NCI-H128 (cell line): ENCODE data around the gene IVD.
A peak's percentile ranks its signal among the peaks of the same experiment; 100 is the strongest.

ENCODE experiments used
- DNase-seq: peaks from one replicate; lab custom pipeline; 2025; ENCODE audit not compliant: unreplicated experiment; lab: John Stamatoyannopoulos, UW

Gene IVD

DNA sequence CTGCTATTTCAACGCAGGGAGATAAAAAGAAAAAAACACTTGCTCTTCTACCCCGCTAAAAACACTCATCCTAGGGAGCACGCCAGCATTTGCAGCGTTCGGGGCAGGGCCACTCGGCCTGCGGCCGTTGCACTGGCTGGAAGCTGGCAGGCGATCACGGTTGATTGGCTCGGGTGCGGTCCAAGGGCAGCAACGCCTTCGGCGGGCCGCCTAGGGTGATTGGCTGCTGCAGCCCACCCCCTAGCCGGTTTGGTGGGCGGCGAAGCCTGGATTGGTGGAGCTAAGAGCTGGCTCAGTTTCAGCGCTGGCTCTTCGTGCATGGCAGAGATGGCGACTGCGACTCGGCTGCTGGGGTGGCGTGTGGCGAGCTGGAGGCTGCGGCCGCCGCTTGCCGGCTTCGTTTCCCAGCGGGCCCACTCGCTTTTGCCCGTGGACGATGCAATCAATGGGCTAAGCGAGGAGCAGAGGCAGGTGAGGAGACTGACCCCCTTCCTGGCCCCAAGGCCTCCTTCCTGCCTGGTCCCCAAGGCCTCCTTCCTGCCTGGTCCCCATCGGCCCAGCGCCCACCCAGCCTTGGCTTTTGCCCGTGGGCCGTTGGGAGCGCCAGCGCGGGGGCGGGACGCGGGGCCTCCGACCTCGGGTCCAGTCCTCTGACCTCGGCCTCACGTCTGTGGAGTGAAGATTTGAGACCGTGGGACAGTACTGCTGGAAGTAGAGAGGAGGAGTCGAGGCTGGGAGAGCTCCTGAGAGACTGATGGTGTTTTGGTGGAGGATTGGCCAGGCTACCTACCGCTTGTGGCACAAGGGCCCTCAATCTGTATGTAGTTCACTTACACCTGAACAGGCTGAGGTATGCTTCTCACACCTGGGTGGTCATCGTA is at the start of gene IVD:
Gene IVD (plus strand): TSS at position 295 of the 881 bp plus-strand sequence. CDS start 33 bp downstream, at position 328.
- DNase-seq = peak; percentile 85

DNA sequence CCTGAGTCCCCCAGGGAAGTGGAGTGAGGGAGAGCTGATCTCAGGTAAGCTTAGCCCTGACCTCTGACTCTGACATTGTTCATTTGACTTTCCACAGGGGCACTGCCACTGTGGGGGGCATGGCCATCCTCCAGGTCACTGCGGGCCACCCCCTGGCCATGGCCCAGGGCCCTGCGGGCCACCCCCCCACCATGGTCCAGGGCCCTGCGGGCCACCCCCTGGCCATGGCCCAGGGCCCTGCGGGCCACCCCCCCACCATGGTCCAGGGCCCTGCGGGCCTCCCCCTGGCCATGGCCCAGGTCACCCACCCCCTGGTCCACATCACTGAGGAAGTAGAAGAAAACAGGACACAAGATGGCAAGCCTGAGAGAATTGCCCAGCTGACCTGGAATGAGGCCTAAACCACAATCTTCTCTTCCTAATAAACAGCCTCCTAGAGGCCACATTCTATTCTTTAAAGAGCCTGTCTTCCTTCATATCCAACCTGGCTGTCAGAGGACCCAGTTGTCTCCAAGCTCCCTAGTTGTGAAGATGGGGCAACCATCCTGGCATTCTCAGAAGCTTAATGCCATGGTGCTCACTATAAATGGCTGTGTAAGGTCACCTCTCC is 49.5 kb upstream of the IVD start:
- DNase-seq = no peak

DNA sequence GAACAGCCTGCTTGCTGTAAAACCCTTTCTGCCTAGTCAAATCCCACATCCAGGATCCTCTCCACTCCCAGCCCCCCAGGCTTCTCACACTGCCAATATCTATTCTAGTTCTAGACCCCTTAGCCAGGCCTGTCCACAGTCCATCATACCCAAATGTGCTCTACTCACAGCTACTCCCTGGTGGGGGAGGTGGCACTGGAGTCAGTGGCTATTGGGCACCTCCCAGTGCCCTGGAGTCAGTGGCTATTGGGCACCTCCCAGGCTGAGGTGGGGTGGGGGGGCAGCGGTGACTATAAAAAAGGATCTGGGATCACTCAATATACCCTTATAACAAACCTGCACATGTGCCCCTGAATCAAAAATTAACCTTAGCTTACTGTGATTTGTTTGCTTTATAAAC is 48.3 kb upstream of the IVD start:
- DNase-seq = no peak

DNA sequence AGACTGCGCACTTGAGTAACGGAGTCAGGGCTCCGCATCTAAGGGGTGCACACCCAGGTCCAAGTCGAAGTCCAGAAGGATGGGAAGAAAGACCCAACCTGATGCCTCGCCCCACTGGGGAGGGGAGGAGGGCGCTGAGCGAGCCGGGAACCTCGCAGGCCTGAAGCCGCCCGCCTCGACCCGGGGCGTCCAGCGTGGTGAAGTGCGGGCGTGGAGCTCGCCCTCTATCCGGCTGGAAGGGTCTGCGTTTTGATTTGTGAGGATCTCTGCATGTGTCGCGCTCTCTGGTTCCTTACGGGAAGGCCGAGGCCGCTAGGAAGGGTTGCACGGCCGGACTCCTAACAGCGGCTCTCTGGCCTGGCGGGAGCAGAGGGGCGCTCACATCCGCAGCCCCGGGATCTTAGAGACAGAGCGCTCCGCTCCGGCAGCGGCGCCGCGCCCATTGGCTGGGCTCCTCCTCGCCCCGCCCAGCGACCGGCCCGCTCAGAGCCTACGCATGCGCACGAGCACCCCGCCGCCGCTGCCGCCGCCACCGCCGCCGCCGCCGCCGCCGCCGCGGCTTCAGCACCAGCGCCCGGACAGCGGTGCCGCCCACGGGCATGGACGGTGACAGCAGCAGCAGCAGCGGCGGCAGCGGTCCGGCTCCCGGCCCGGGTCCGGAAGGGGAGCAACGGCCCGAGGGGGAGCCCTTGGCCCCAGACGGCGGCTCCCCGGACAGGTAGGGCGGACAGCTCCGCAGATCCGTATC is 47.7 kb upstream of the IVD start, which contains the start of gene DISP2:
Gene DISP2 (plus strand): TSS at position 497 of the 748 bp plus-strand sequence. CDS start 103 bp downstream, at position 600.
- DNase-seq = peak; percentile 58

DNA sequence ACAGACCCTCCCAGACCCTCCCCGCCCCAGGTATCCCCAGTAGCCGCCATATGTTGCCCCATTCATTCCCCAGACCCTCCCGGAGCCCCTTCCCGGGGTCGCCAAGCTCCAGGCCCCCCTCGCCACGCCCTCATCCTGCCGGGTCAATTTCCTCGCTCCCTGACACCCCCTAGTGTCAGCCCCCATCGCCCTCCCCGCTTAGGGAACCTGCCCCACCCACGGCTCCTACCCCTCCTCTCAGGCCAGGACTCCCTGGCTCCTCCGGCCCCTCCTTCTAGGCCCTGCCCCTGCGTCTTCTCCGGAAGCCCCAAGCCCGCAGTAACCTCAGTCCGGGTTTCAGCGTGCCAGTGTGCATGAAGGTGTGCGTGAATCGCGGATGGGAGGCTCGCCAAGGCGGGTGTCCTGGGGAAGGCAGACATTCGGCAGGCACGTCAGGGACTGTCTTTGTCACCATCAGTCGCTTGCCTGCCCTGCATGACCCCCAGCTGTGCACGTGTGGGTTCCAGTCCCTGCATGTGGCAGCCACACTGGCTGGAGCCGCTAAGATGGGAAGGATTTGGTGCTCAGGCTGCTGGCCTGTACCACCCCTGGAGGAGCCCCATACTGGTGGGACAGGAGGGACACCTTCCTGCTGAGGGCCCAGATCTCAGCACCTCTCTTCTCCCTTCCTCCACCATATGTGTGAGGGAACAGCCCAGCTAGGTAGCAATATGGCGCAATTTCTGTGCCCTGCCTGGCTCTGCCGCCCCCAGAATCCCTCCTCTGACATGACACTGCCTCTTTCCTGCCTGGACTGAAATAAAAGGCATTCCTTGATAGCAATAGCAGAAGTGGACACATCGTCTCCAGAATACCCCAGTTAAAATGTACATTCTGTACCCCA is 46.9 kb upstream of the IVD start:
- no peak for DNase-seq

DNA sequence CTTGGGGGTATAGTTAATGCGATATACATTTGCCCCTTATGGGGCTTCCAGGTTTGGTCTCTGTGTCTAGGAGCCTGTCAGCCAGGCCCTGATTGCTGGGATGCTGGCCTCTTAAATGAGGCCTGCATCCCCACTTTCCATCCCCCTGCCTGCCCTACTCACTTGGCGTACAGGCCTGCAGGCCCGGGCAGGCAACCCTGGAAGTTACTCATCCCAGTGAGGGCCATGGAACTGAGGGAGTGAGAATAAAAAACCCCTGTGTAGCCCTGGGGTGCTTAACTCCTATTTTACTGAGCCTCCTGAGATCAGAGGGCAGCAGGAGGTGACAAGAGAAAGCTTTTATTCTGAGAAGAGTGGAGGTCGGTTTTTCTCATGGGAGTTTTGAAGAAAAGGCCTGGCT is 45.6 kb upstream of the IVD start:
- no peak for DNase-seq

DNA sequence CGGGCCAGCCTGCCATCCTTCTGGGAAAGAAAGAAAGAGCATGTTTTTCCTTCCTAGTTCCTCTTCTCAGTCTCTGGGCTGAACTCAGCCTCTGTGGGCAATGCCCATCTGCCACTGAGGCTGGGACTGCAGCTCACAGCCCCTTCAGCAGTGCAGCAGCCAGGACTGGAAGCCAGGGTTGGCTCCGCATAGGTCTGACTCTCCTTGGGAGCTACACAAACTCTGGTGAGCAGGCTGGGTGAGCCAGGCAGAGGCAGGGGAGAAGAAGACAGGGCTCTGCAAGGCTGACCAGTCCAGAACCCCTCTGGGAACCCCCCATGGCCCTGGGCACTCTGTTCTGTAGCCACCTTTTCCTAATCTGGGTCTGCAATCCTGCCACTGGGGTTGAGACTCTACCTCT is 44.0 kb upstream of the IVD start:
- DNase-seq = no peak

DNA sequence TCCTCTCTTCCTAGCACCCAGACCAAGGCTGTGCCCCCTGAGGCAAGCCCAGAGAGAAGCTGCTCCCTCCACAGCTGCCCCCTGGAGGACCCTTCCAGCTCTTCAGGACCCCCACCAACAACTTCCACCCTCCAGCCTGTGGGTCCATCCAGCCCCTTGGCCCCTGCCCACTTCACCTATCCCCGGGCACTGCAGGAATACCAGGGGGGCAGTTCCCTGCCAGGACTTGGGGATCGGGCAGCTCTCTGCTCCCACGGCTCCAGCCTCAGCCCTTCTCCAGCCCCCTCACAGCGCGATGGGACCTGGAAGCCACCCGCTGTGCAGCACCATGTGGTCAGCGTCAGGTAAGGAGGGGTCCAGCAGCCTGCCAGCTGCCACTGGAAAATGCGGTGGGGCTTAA is 42.0 kb upstream of the IVD start:
- no peak for DNase-seq

DNA sequence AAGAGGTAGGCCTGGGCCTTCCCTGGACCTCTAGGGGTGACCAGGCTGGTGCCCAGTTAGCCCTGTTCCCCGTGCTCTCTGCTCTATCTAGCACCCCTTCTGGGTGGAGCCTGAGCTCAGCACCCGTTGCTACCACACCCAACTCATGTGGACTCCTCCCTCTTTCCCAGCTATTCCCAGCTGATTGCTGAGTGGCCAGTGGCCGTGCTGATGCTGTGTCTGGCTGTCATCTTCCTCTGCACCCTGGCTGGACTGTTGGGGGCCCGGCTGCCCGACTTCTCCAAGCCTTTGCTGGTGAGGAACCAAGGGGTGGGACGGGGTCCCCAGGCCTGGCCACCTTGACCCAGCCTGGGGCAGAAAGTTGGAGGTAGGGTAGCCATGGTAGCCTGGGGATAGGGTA is 41.3 kb upstream of the IVD start:
- no peak for DNase-seq

DNA sequence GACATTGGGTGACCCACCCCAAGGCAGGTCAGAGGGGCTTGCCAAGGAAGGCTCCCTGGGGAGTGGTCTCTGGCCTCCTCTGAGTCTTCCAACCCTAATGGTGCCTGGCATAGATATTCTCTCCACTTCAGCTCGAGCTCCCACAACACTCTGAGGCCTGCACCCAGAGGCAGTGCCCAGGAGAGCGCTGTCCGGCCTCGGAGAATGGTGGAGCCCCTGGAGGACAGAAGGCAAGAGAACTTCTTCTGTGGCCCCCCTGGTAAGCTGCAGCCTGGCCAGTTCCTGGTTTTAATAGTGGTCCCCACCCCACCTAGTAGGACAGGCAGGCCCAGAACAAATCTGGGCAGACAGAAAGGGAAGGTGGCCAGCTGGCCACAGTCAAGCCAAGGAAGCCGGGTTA is 40.6 kb upstream of the IVD start:
- no peak for DNase-seq

DNA sequence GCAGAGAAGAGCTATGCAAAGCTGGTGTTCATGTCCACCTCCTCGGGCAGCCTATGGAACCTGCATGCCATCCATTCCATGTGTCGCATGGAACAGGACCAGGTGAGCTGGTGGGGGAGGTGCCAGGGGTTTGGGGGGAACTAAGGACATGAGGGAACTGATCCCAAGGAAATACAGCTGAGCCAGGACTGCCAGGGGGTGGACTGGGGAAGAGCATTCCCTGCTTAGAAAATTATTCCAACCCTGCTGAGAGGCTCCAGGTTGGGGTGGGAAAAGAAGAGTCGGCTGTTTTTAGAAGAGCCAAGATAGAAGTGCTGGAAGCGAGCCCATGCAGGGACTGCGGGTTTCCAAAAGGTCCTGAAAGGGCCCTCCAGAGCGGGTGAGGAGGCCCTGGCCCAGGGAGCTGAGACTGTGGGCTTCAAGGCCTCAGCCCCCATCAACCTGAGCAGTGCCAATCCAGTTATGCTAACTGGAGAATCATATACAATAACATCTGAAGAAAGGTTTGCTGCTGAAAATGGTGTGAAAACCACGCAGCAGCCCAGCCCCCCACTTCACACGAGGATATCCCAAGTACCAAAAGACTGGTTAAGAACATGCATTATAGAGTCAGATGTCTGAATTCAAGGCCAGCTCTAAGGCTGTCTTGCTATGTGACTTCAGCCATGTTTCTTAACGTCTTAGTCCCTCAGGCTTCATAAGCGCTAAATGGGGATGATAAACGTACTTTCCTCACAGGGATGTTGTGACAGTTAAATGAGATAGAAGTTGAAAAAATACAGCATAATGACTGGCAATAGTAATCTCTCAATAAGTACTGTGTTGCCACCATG is 39.8 kb upstream of the IVD start:
- no peak for DNase-seq

DNA sequence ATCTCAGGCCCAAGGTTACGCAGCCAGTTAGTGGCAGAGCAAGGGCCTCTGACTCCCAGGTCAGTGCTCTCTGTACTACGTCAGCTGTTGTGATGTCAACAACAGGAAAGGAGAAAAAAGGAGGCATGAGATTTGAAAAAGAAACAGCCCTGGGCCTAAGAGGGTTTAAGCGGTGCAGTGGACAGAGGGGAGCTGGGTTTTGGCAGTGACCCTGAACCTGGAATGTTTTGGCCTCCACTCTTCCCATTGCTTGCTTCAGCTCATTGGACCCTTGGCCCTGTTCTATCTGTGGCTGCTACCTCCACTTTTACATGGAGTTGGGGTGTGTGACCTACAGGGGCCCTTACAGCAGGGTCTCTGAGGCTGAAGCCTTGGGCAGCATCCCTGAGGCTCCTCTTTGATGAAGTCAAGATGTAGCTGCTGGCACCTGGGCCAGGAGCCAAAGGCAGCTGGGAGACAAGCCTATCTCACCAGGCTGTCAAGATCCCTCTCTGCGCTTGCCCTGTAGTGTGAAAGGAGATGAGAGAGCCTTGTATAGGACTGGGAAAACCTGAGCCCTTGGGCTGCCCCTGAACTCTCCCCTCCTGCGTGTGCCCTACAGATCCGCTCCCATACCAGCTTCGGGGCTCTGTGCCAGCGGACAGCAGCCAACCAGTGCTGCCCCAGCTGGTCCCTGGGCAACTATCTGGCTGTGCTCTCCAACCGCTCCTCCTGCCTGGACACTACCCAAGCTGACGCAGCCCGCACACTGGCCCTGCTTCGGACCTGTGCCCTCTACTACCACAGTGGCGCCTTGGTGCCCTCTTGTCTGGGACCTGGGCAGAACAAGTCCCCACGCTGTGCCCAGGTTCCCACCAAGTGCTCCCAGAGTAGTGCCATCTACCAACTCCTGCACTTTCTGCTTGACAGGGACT is 38.9 kb upstream of the IVD start:
- no peak for DNase-seq

DNA sequence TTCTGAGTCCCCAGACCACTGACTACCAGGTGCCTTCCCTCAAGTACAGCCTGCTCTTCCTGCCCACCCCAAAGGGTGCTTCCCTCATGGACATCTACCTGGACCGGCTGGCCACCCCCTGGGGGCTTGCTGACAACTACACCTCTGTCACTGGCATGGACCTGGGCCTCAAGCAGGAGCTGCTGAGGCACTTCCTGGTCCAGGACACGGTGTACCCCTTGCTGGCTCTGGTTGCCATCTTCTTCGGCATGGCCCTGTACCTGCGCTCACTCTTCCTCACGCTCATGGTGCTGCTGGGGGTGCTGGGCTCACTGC is 38.3 kb upstream of the IVD start:
- no peak for DNase-seq

DNA sequence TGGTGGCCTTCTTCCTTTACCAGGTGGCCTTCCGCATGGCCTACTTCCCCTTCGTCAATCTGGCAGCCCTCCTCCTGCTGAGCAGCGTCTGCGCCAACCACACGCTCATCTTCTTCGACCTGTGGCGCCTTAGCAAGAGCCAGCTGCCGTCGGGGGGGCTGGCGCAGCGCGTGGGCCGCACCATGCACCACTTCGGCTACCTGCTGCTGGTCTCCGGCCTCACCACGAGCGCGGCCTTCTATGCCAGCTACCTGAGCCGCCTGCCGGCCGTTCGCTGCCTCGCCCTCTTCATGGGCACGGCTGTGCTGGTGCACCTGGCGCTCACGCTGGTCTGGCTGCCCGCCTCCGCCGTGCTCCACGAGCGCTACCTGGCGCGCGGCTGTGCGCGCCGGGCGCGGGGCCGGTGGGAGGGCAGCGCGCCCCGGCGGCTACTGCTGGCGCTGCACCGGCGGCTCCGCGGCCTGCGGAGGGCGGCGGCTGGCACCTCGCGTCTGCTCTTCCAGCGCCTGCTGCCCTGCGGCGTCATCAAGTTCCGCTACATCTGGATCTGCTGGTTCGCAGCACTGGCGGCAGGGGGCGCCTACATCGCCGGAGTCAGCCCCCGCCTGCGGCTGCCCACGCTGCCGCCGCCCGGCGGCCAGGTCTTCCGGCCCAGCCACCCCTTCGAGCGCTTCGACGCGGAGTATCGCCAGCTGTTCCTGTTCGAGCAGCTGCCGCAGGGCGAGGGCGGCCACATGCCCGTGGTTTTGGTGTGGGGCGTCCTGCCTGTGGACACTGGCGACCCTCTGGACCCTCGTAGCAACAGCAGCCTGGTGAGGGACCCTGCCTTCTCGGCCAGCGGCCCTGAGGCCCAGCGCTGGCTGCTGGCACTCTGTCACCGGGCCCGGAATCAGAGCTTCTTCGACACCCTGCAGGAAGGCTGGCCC is 37.6 kb upstream of the IVD start:
- DNase-seq = no peak

DNA sequence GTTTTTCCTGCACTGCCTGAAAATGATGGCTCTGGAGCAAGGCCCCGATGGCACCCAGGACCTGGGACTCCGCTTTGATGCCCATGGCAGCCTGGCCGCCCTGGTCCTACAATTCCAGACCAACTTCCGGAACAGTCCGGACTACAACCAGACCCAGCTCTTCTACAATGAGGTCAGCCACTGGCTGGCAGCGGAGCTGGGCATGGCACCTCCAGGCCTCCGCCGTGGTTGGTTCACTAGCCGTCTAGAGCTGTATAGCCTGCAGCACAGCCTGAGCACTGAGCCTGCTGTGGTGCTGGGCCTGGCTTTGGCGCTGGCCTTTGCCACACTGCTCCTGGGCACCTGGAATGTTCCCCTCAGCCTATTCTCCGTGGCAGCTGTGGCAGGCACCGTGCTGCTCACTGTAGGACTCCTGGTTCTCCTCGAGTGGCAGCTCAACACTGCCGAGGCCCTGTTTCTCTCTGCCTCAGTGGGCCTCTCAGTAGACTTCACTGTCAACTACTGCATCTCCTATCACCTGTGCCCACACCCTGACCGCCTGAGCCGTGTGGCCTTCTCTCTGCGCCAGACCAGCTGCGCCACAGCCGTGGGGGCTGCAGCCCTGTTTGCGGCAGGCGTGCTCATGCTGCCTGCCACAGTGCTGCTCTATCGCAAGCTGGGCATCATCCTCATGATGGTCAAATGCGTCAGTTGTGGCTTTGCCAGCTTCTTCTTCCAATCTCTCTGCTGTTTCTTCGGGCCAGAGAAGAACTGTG is 36.7 kb upstream of the IVD start:
- DNase-seq = no peak

DNA sequence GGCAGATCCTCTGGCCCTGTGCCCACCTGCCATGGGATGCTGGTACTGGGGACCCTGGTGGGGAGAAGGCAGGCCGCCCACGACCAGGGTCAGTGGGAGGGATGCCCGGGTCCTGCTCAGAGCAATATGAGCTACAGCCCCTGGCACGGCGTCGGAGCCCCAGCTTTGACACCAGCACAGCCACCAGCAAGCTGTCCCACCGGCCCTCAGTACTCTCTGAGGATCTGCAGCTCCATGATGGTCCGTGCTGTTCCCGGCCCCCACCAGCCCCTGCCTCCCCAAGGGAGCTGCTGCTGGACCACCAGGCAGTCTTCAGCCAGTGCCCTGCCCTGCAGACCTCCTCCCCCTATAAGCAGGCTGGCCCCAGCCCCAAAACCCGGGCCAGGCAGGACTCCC is 36.1 kb upstream of the IVD start:
- no peak for DNase-seq

DNA sequence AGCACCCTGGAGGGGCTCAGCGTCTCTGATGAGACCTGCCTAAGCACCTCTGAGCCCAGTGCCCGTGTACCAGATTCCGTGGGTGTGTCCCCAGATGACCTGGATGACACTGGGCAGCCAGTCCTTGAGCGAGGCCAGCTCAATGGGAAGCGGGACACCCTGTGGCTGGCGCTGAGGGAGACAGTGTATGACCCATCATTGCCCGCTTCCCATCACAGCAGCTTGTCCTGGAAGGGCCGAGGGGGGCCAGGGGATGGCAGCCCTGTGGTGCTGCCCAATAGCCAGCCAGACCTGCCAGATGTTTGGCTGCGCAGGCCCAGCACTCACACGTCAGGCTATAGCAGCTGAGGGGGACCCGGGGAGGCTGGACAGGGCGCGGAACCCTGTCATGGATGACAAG is 35.6 kb upstream of the IVD start:
- no peak for DNase-seq
